ENCODE results near the gene LSM2. TPM values are rescaled to one million over a fixed set of nuclear protein-coding genes. Genes with fewer than 3 reads are reported as not detected.
"Not testable (repeated sequence)": the region's sequence is repeated elsewhere in the genome, so short reads cannot be mapped to it uniquely, and the experiment has no call there.

Gene LSM2
- total RNA-seq, result 100 to 1,000 TPM; 122 to 123 TPM

DNA sequence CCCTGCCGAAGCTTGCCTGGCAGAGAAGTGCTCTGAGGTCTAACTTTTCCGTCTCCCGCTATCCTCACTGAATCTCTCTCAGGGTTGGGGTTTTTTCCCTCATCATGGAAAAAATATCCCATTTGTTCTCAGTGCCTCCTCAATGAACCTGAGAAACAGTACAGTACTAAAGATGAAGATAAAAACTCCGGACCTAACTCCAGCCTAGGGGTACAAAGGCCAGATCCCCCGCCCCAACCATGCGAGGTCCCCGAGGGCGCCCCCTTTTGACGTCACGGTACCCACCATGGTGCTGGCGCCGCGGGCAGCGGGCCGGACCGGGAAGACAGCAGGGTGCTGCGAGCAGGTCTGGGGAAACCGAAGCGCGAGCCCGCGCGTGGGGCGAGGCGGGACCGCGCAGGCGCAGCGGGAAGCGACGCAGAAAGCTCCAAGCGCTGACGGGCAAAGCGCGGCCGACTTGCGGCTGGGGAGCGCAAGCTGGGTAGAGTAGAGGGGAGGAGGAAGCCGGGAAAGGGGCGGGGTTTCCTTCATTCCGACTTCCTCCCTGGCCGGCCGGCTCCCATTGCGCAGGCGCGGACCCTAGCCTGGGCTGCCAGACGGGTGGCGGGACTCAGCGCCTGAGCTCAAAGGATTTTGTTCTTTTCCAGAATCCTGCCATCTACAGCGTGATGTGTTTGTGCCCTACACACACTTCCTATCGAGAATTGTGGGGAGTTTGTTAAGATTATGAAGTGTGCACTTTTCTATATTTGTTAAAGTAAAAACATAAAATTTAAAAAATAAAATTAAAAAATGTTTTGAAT lies at the start of gene LSM2:
TSS of gene LSM2 (minus strand) at position 497 of the 803 bp plus-strand sequence. CDS start at position 288, 209 bp downstream.
- Mint-ChIP-seq H3K9me3 (no peaks in the 10 kb centered on the region), H3K27me3 (ENCODE audit: low read depth) (no peaks in the 10 kb centered on the region), H3K36me3 (ENCODE audit: insufficient read depth in 2 of 2) (peaks cover 4 to 14% of the 10 kb centered on the region in 2 donors), H3K4me3 (peak within 1 kb of the TSS; percentile 99 to 100), H3K27ac (peak within 1 kb of the TSS; percentile 99), H3K4me1 (ENCODE audit: low read depth) (peaks cover 37% of the 10 kb centered on the region)
- ATAC-seq (replicated peaks in 1 of 2), result peak; percentile 97 to 98
- peak; percentile 98 to 99 for DNase-seq

DNA sequence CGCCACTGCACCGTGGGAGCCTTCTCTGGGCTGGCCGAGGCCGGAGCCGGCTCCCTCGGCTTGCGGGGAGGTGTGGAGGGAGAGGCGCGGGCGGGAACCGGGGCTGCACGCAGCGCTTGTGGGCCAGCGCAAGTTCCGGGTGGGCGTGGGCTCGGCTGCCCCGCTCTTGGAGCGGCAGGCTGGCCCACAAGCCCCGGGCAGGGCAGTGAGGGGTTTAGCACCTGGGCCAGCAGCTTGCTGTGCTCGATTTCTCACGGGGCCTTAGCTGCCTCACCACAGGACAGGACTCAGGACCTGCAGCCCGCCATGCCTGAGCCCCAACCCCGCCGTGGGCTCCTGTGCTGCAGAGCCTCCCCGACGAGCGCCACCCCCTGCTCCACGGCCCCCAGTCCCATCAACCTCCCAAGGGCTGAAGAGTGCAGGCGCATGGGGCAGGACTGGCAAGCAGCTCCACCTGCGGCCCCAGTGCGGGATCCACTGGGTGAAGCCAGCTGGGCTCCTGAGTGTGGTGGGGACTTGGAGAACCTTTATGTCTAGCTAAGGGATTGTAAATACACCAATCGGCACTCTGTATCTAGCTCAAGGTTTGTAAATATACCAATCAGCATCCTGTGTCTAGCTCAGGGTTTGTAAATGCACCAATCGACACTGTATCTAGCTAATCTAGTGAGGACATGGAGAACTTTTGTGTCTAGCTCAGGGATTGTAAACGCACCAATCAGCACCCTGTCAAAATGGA lies 45.4 kb upstream of the LSM2 start:
- H3K27ac Mint-ChIP-seq; H3K4me1 Mint-ChIP-seq (ENCODE audit: low read depth); ATAC-seq (replicated peaks in 1 of 2); H3K36me3 Mint-ChIP-seq (ENCODE audit: insufficient read depth in 2 of 2); H3K27me3 Mint-ChIP-seq (ENCODE audit: low read depth); DNase-seq; H3K4me3 Mint-ChIP-seq; H3K9me3 Mint-ChIP-seq: not testable (repeated sequence)

DNA sequence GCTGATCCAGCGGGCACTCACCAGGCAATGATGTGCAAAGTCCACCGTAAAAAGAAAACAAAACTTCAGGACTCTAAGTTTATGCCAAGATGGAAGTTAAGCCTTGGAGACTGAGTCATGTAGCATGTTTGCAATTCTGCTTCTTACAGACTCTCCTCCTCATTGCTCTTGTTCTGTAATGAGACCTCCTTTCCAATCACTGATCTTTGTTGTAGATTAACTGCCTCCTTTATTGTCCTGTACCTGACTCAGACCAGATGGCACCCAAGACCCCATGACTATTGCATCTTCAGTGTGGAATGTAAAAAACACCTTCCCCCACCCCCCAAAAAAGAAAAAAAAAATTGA lies 44.7 kb upstream of the LSM2 start:
- H3K4me1 Mint-ChIP-seq (ENCODE audit: low read depth), result no peaks in the 10 kb centered on the region
- ATAC-seq (replicated peaks in 1 of 2) (no peak), DNase-seq (no peak)
- no peak overlapping the region for H3K27ac Mint-ChIP-seq
- H3K27me3 Mint-ChIP-seq (ENCODE audit: low read depth), result no peaks in the 10 kb centered on the region
- H3K36me3 Mint-ChIP-seq (ENCODE audit: insufficient read depth in 2 of 2), result no peaks in the 10 kb centered on the region
- H3K9me3 Mint-ChIP-seq, result no peaks in the 10 kb centered on the region
- no peak overlapping the region for H3K4me3 Mint-ChIP-seq

DNA sequence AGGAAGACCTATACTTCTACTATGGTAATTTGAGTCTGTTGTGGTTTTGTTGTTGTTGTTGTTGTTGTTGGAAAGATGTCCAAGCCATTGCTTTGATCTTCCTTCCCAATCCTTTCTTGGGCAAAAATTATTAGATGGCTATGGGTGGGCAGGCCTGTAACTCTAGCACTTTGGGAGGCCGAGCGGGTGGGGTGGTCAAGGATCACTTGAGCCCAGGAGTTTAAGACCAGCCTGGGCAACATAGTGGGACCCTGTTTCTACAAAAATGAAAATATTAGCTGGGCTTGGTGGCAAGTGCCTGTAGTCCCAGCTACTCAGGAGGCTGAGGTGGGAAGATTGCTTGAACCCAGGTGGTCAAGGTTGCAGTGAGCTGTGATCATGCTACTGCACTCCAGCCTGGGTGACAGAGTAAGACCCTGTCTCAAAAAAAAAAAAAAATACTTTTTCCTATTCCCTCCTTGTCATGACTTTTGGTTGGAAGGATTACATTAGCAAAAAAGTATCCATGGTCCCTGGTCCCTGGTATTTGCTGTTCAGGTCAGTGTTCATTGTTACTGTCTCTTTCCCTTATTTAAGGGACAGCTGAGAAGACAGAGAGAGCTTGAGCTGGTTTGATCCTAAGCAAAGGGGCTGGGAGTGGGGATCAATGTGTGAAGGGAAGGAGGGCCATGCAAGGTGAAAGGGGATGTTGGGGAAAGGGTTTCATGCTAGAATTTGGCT lies 44.2 kb upstream of the LSM2 start:
- Mint-ChIP-seq H3K9me3 (no peaks in the 10 kb centered on the region), H3K27me3 (ENCODE audit: low read depth) (no peaks in the 10 kb centered on the region), H3K4me1 (ENCODE audit: low read depth) (no peaks in the 10 kb centered on the region), H3K4me3 (no peak overlapping the region), H3K27ac (no peak overlapping the region), H3K36me3 (ENCODE audit: insufficient read depth in 2 of 2) (no peaks in the 10 kb centered on the region)
- DNase-seq, result no peak
- no peak for ATAC-seq (replicated peaks in 1 of 2)

DNA sequence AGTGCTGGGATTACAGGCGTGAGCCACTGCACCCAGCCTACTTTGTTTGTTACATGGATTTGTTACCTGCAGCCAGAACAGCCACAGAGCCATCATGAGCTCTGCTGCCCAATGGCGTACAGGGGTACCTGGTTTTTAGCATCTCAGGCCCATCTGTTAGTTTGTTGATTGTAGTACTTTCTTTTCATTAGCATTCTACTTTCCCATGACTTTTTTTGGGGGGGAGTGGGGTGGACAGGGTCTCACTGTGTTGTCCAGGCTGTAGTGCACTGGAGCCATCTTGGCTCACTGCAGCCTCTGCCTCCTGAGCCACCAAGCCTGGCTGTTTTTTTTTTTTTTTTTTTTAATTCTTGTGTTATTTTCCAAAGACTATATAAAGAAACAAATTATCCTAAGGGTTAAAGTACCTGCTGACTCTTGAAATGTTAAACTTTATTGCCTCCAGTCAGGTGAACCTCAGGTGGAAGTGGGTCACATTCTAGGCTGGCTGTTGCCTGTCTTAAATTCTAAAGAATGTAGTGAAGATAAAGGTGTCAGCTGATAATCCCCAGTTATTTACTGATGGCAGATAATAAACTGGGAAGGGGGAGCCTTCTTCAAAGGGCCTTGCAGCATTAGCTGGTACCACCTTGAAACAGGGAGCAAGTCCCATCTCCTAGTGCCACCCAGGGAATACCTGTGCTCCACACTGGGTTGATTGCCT lies 40.7 kb upstream of the LSM2 start:
- no peak for DNase-seq
- H3K36me3 Mint-ChIP-seq (ENCODE audit: insufficient read depth in 2 of 2), result no peaks in the 10 kb centered on the region
- no peaks in the 10 kb centered on the region for H3K27me3 Mint-ChIP-seq (ENCODE audit: low read depth)
- H3K4me1 Mint-ChIP-seq (ENCODE audit: low read depth), result peaks cover 7% of the 10 kb centered on the region
- ATAC-seq (replicated peaks in 1 of 2), result no peak
- H3K4me3 Mint-ChIP-seq, result no peak overlapping the region
- no peaks in the 10 kb centered on the region for H3K9me3 Mint-ChIP-seq
- H3K27ac Mint-ChIP-seq, result no peak overlapping the region

DNA sequence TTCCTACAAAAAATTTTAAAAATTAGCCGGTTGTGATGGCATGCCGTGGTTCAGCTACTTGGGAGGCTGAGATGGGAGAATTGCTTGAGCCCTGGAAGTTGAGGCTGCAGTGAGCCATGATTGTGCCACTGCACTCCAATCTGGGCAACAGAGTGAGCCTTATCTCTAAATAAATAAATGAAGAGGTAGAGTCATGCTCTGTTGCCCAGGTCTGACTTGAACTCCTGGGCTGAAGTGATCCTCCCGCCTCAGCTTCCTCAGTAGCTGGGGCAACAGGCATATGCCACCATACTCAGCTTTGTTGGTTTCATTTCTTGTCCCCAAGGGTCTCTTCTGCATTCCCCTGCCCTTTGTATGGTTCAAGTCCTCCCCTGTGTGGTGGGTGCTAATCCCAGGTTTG lies 37.7 kb upstream of the LSM2 start:
- peaks cover 0 to 15% of the 10 kb centered on the region in 2 donors for H3K36me3 Mint-ChIP-seq (ENCODE audit: insufficient read depth in 2 of 2)
- H3K4me1 Mint-ChIP-seq (ENCODE audit: low read depth), result peaks cover 9% of the 10 kb centered on the region
- no peak overlapping the region for H3K4me3 Mint-ChIP-seq
- H3K9me3 Mint-ChIP-seq, result no peaks in the 10 kb centered on the region
- ATAC-seq (replicated peaks in 1 of 2) (no peak), DNase-seq (no peak)
- H3K27ac Mint-ChIP-seq, result no peak overlapping the region
- no peaks in the 10 kb centered on the region for H3K27me3 Mint-ChIP-seq (ENCODE audit: low read depth)

DNA sequence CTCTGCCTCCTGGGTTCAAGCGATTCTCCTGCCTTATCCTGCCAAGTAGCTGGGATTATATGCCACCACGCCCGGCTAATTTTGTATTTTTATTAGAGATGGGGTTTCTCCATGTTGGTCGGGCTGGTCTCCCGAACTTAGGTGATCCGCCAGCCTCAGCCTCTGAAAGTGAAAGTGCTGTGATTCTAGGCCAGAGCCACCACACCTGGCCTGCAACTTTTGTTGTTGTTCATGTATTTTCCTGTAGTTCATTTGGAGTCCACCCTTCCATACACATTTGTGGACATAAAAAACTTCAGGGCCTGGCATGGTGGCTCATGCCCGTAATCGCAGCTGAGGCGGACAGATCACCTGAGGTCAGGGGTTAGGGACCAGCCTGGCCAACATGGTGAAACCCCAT lies 35.3 kb upstream of the LSM2 start:
- peaks cover 6 to 25% of the 10 kb centered on the region in 2 donors for H3K36me3 Mint-ChIP-seq (ENCODE audit: insufficient read depth in 2 of 2)
- no peak overlapping the region for H3K4me3 Mint-ChIP-seq
- H3K9me3 Mint-ChIP-seq, result no peaks in the 10 kb centered on the region
- peaks cover 33% of the 10 kb centered on the region for H3K4me1 Mint-ChIP-seq (ENCODE audit: low read depth)
- ATAC-seq (replicated peaks in 1 of 2) (no peak), DNase-seq (no peak)
- H3K27me3 Mint-ChIP-seq (ENCODE audit: low read depth), result no peaks in the 10 kb centered on the region
- H3K27ac Mint-ChIP-seq, result no peak overlapping the region

DNA sequence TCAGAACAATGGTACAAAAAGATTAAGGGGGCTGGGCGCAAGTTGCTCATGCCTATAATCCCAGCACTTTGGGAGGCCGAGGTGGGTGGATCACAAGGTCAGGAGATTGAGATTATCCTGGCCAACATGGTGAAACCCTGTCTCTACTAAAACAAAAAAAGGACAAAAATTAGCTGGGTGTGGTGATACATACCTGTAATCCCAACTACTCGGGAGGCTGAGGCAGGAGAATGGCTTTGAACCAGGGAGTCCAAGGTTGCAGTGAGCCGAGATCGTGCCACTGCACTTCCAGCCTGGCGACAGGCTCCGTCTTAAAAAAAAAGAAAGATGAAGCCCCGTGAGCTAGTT lies 33.0 kb upstream of the LSM2 start:
- H3K36me3 Mint-ChIP-seq (ENCODE audit: insufficient read depth in 2 of 2), result peaks cover 21 to 44% of the 10 kb centered on the region in 2 donors
- not testable (repeated sequence) for ATAC-seq (replicated peaks in 1 of 2); H3K9me3 Mint-ChIP-seq; H3K27me3 Mint-ChIP-seq (ENCODE audit: low read depth); H3K4me3 Mint-ChIP-seq; DNase-seq
- peak overlapping the region; percentile 88 for H3K27ac Mint-ChIP-seq
- peaks cover 38% of the 10 kb centered on the region for H3K4me1 Mint-ChIP-seq (ENCODE audit: low read depth)

DNA sequence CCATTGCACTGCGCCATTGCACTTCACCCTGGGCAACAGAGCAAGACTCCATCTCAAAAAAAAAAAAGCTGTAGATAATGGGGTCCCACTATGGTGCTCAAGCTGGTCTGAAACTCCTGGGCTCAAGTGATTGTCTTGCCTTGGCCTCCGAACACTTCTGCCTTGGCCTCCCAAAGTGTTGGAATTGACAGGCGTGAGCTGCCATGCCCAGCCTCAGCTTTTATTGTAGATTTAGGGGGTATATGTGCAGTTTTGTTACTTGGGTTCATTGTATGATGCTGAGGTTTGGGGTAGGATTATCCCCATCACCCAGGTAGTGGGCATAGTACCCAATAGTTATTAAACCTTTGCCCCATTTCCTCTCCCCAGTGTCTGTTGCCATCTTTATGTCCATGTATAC lies 32.2 kb upstream of the LSM2 start:
- Mint-ChIP-seq H3K27me3 (ENCODE audit: low read depth) (no peaks in the 10 kb centered on the region), H3K4me1 (ENCODE audit: low read depth) (peaks cover 43% of the 10 kb centered on the region), H3K4me3 (peak overlapping the region; percentile 37 to 86), H3K36me3 (ENCODE audit: insufficient read depth in 2 of 2) (peaks cover 23 to 46% of the 10 kb centered on the region in 2 donors), H3K27ac (peak overlapping the region; percentile 88), H3K9me3 (no peaks in the 10 kb centered on the region)
- DNase-seq, result no peak
- ATAC-seq (replicated peaks in 1 of 2), result no peak

DNA sequence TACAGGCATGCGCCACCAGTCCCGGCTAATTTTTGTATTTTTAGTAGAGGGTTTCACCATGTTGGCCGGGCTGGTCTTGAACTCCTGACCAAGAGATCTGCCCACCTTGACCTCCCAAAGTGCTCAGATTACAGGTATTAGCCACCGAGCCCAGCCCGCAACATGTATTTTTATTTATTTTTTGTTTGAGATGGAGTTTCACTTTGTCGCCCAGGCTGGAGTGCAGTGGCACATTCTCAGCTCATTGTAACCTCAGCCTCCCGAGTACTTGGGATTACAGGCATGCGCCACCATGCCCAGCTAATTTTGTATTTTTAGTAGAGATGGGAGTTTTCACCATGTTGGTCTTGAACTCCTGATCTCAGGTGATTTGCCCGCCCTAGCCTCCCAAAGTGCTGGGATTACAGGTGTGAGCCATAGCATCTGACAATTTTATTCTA lies 31.4 kb upstream of the LSM2 start:
- peaks cover 48% of the 10 kb centered on the region for H3K4me1 Mint-ChIP-seq (ENCODE audit: low read depth)
- peaks cover 23 to 46% of the 10 kb centered on the region in 2 donors for H3K36me3 Mint-ChIP-seq (ENCODE audit: insufficient read depth in 2 of 2)
- not testable (repeated sequence) for DNase-seq; ATAC-seq (replicated peaks in 1 of 2); H3K27me3 Mint-ChIP-seq (ENCODE audit: low read depth); H3K9me3 Mint-ChIP-seq; H3K27ac Mint-ChIP-seq
- H3K4me3 Mint-ChIP-seq, result peak overlapping the region; percentile 86 to 97

DNA sequence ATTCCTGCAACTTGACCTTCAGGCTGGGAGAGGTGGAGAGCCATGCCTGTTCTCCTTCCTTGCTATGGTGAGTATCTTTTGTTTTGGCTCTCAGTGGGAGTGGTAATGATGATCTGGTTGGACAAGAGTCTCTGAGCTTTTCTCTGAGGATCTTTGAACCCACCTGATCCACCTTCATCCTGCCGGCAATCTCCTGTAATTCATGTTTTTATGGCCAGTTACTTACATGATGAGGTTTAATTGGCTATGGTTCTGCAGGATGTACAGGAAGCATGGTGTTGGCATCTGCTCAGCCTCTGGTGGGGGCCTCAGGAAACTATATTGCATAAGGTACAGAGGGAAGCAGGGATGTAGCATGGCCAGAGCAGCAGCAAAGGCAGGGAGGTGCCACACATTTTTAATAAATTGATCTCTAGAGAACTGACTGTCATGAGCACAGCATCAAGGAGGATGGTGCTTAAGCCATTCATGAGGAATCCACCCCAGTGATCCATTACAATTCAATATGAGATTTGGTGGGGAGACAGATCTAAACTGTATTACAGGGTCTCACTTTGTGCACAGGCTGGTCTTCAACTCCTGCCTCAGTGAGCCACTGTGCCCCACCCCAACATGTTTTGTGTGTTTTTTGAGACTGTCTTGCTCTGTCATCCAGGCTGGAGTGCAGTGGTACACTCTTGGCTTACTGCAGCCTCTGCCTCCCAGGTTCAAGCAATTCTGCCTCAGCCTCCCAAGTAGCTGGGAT lies 30.8 kb upstream of the LSM2 start:
- ATAC-seq (replicated peaks in 1 of 2), result no peak
- Mint-ChIP-seq H3K9me3 (no peaks in the 10 kb centered on the region), H3K4me3 (peak overlapping the region; percentile 86 to 97), H3K27me3 (ENCODE audit: low read depth) (no peaks in the 10 kb centered on the region), H3K27ac (peak overlapping the region; percentile 97), H3K36me3 (ENCODE audit: insufficient read depth in 2 of 2) (peaks cover 23 to 46% of the 10 kb centered on the region in 2 donors), H3K4me1 (ENCODE audit: low read depth) (peaks cover 54% of the 10 kb centered on the region)
- no peak for DNase-seq

Data from activated T-cell treated with anti-CD3 and anti-CD28 coated beads, Interleukin-2, amount 50 U/mL, for 72 hours (primary cell).